ENCODE results near the gene COL2A1.

Gene COL2A1

DNA sequence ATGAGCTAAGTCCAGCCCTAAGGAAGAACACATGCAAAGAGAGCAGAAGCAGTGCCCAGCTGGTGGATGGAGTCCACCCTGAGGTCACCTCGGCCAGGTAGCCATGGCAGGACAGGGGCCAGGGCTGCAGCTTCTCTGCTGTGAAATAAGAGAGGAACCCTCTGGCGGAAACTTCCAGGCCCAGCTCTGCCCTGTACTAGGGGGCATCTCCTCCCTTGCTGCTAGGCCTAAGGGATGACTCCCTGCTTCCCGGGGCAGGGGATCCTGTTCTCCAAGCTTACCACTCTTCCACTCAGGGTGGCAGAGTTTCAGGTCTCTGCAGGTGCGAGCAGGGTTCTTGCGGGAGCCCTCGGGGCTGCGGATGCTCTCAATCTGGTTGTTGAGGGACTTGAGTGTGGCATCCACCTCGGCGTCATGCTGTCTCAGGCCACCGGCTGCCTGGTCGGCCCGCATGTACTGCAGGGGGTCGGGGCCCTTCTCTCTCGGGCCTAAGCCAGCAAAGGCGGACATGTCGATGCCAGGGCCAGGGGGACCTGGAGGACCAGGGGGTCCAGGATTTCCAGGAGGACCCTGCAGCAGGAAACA, 29.1 kb downstream of the COL2A1 start:
- Histone ChIP-seq H3K36me3 (ENCODE audit: insufficient read depth, low read length) (no peaks in the 10 kb centered on the region), H3K9me3 (ENCODE audit: low read depth, low read length) (no peaks in the 10 kb centered on the region), H3K27ac (no peak overlapping the region), H3K4me3 (no peak overlapping the region), H3K9ac (ENCODE audit: insufficient read length) (no peak overlapping the region)
- TF ChIP-seq POLR2AphosphoS5 (IDR thresholded peaks at IDR 0.05; ENCODE audit: borderline replicate concordance, low read depth, low read length): no peak
- TF ChIP-seq EZH2 (IDR thresholded peaks at IDR 0.05): no peak
- no peak for TF ChIP-seq FOXP2 (optimal IDR thresholded peaks at IDR 0.05; ENCODE audit: control extremely low read depth, extremely low read length, insufficient read depth)
- no peak for DNase-seq (ENCODE audit: low read depth, low spot score)

DNA sequence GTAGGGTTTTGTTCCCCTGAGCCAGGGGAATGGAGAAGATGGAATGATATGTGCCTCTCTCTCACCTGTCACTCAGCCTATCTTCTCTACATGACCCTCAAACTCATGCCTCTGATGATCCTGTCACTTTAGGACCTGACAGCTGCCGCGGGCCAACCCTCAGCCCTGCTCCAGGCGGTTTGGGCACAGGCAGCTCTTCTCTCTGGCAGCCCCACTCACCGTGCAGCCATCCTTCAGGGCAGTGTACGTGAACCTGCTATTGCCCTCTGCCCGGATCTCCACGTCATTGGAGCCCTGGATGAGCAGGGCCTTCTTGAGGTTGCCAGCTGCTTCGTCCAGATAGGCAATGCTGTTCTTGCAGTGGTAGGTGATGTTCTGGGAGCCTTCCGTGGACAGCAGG, 30.4 kb downstream of the COL2A1 start:
- DNase-seq (ENCODE audit: low read depth, low spot score): no peak
- no peak overlapping the region for H3K4me3 ChIP-seq
- no peak overlapping the region for H3K27ac ChIP-seq
- H3K9ac ChIP-seq (ENCODE audit: insufficient read length): no peak overlapping the region
- H3K36me3 ChIP-seq (ENCODE audit: insufficient read depth, low read length): peaks cover 7% of the 10 kb centered on the region; the same call in 1 of the 2 replicates
- TF ChIP-seq EZH2 (IDR thresholded peaks at IDR 0.05) (no peak), FOXP2 (optimal IDR thresholded peaks at IDR 0.05; ENCODE audit: control extremely low read depth, extremely low read length, insufficient read depth) (no peak), POLR2AphosphoS5 (IDR thresholded peaks at IDR 0.05; ENCODE audit: borderline replicate concordance, low read depth, low read length) (no peak)
- no peaks in the 10 kb centered on the region for H3K9me3 ChIP-seq (ENCODE audit: low read depth, low read length)

DNA sequence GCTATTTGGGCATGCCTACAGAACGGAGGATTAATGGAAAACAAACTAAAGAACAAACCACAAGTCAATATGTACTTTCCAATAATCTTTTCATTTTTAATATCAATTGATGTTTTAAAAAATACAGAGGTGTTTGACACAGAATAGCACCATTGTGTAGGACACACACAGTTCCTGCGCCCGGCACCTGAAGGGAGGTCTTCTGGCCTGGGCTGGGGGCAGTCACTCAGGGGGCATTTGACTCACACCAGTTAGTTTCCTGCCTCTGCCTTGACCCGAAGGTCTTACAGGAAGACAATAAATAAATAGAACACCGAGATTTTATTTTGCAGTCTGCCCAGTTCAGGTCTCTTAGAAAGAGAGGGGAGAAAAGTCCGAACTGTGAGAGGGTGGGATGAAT, 31.4 kb downstream of the COL2A1 start:
- peaks cover 16% of the 10 kb centered on the region for H3K36me3 ChIP-seq (ENCODE audit: insufficient read depth, low read length)
- TF ChIP-seq EZH2 (IDR thresholded peaks at IDR 0.05) (no peak), POLR2AphosphoS5 (IDR thresholded peaks at IDR 0.05; ENCODE audit: borderline replicate concordance, low read depth, low read length) (no peak), FOXP2 (optimal IDR thresholded peaks at IDR 0.05; ENCODE audit: control extremely low read depth, extremely low read length, insufficient read depth) (no peak)
- H3K4me3 ChIP-seq: no peak overlapping the region

DNA sequence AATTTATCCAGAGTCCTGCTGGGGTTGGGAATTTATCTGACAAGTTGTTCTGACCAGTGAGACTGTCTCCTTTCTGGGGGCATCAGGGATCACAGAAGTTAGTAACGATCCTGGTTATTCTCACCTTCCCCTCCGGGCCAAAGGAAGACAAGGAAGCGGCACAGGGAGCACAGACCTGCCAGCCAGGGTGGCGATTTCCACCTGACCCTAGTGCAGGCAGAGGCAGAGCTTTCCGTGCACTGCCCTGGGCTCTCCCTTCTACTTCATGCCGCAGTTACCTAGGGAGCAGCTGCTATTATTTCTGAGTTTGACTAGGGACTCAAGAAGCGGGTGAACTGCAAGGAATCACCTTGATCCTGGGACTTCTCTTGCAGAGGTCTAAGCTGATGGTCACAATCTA, 33.4 kb downstream of the COL2A1 start:
- no peak for DNase-seq (ENCODE audit: low read depth, low spot score)
- H3K36me3 ChIP-seq (ENCODE audit: insufficient read depth, low read length): peaks cover 37% of the 10 kb centered on the region
- no peak overlapping the region for H3K4me3 ChIP-seq
- no peak overlapping the region for H3K27ac ChIP-seq
- TF ChIP-seq FOXP2 (optimal IDR thresholded peaks at IDR 0.05; ENCODE audit: control extremely low read depth, extremely low read length, insufficient read depth) (no peak), POLR2AphosphoS5 (IDR thresholded peaks at IDR 0.05; ENCODE audit: borderline replicate concordance, low read depth, low read length) (no peak)
- H3K9ac ChIP-seq (ENCODE audit: insufficient read length): no peak overlapping the region
- H3K9me3 ChIP-seq (ENCODE audit: low read depth, low read length): no peaks in the 10 kb centered on the region

More for the DNA sequence above, 31.4 kb downstream of the COL2A1 start:
- H3K27ac ChIP-seq: no peak overlapping the region
- no peaks in the 10 kb centered on the region for H3K9me3 ChIP-seq (ENCODE audit: low read depth, low read length)
- no peak overlapping the region for H3K9ac ChIP-seq (ENCODE audit: insufficient read length)
- DNase-seq (ENCODE audit: low read depth, low spot score): no peak

DNA sequence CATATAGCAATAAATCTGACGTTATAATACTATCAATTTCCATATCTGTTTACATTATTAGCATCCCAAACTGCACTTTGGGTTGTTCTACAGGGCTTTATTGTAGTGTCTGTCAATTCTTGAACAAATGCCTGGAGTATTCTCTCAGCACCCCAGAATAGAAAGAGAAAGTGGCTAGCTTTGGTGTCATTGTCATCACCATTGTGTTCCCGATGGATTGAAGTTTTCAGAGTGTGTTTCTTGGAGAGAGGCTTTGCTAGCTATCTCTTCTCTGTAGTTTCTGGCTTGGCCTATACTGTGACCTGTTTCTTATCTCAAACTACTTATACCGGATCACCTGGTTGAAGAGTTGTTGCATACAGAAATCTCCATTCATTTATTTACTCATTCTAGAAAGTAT, 34.4 kb downstream of the COL2A1 start:
- Histone ChIP-seq H3K36me3 (ENCODE audit: insufficient read depth, low read length) (peaks cover 47% of the 10 kb centered on the region), H3K9ac (ENCODE audit: insufficient read length) (no peak overlapping the region), H3K4me3 (no peak overlapping the region), H3K9me3 (ENCODE audit: low read depth, low read length) (no peaks in the 10 kb centered on the region), H3K27ac (no peak overlapping the region)
- DNase-seq (ENCODE audit: low read depth, low spot score): no peak
- no peak for TF ChIP-seq EZH2 (IDR thresholded peaks at IDR 0.05)
- TF ChIP-seq POLR2AphosphoS5 (IDR thresholded peaks at IDR 0.05; ENCODE audit: borderline replicate concordance, low read depth, low read length): no peak
- no peak for TF ChIP-seq FOXP2 (optimal IDR thresholded peaks at IDR 0.05; ENCODE audit: control extremely low read depth, extremely low read length, insufficient read depth)

DNA sequence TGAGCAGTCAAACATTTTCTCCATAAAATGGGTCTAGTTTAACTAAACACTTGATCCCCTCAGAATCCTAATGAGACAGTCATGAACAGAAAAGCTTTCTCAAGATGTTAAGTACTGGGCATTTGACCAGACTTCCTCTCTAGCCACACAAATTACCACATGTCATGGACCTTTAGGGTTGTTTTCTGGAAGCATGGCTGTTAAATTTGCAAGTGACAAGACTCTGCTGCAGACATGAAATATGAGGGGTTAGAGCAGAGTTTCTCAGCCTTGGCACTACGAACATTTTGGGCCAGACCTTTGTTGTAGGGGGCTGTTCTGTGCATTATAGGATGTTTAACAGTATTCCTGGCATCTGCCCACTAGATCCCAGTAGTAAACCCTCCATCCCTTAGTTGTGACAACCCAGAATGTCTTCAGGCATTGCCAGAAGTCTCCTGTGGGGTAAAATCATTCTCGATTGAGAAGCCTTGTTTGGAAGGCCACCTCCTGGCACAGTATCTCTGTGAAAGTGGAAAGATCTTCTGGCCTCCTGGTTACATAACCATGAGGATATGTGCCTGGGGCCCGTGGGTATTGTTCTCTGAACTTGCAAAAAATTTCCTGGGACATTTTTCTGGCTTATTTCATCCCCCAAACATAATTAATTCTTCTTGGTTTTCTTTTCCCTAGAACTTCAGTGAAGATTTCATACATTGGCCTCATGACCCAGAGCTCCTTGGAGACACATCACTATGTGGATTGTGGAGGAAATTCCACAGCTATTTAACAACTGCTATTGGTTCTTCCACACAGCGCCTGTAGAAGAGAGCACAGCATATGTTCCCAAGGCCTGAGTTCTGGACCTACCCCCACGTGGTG, 36.6 kb downstream of the COL2A1 start:
- H3K9me3 ChIP-seq (ENCODE audit: low read depth, low read length): no peaks in the 10 kb centered on the region
- H3K4me3 ChIP-seq: no peak overlapping the region
- peaks cover 50% of the 10 kb centered on the region for H3K36me3 ChIP-seq (ENCODE audit: insufficient read depth, low read length)
- no peak for TF ChIP-seq FOXP2 (optimal IDR thresholded peaks at IDR 0.05; ENCODE audit: control extremely low read depth, extremely low read length, insufficient read depth)
- no peak for TF ChIP-seq EZH2 (IDR thresholded peaks at IDR 0.05)
- TF ChIP-seq POLR2AphosphoS5 (IDR thresholded peaks at IDR 0.05; ENCODE audit: borderline replicate concordance, low read depth, low read length): no peak
- H3K27ac ChIP-seq: no peak overlapping the region
- no peak for DNase-seq (ENCODE audit: low read depth, low spot score)
- H3K9ac ChIP-seq (ENCODE audit: insufficient read length): no peak overlapping the region

DNA sequence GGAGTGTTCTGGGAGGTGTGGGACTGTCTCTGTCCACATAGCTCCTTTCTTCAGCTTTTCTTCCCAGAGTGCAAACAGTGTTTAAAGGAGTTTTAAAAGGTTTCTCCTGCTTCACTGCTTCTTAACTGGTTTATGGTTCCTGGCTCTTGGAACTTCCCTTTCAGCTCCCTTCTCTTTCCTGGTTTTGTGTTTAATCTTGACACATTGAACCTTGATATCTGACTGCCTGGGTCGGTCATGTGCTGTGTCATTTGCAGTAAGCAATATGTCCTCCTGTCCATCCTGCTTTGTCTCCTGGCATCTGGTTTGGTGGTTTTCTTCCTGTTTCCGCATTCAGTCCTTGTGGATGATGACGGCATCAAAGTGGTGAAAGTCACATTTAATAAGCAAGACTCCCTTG, 38.7 kb downstream of the COL2A1 start:
- no peak for TF ChIP-seq FOXP2 (optimal IDR thresholded peaks at IDR 0.05; ENCODE audit: control extremely low read depth, extremely low read length, insufficient read depth)
- H3K36me3 ChIP-seq (ENCODE audit: insufficient read depth, low read length): peaks cover 50% of the 10 kb centered on the region
- H3K9me3 ChIP-seq (ENCODE audit: low read depth, low read length): no peaks in the 10 kb centered on the region
- peak overlapping the region; percentile 82 for H3K9ac ChIP-seq (ENCODE audit: insufficient read length)
- no peak overlapping the region for H3K4me3 ChIP-seq
- no peak overlapping the region for H3K27ac ChIP-seq
- no peak for DNase-seq (ENCODE audit: low read depth, low spot score)

DNA sequence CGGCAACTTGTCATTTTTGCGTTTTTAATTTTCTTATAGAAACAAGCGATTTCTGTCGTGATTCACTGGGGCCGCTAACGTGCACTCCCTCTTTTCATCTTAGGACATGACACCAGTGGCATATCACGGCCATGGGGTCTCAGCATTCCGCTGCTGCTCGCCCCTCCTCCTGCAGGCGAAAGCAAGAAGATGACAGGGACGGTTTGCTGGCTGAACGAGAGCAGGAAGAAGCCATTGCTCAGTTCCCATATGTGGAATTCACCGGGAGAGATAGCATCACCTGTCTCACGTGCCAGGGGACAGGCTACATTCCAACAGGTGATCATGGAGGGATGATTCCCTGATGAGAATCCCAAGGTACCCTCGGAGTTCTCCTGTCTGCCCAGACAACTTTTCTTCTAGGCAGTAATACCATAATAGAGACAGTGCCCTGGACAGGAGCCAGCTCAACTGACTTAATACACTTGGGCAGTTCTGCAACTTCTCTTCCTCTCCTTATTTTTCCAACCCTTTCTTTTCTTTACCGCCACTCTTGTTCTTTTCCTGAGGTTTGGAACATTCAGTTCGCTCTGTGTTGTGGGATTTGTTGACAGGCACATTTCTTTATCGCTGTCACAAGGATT, 40.1 kb downstream of the COL2A1 start:
- H3K27ac ChIP-seq: no peak overlapping the region
- H3K4me3 ChIP-seq: peak overlapping the region; percentile 98
- H3K36me3 ChIP-seq (ENCODE audit: insufficient read depth, low read length): peaks cover 47% of the 10 kb centered on the region
- DNase-seq (ENCODE audit: low read depth, low spot score): no peak
- no peaks in the 10 kb centered on the region for H3K9me3 ChIP-seq (ENCODE audit: low read depth, low read length)
- no peak for TF ChIP-seq FOXP2 (optimal IDR thresholded peaks at IDR 0.05; ENCODE audit: control extremely low read depth, extremely low read length, insufficient read depth)
- TF ChIP-seq POLR2AphosphoS5 (IDR thresholded peaks at IDR 0.05; ENCODE audit: borderline replicate concordance, low read depth, low read length): no peak
- TF ChIP-seq EZH2 (IDR thresholded peaks at IDR 0.05): no peak
- H3K9ac ChIP-seq (ENCODE audit: insufficient read length): peak overlapping the region; percentile 82

Measured in SK-N-MC (cell line).